HG02623 (cell line): ENCODE results near the gene HS6ST1.
"Not testable (repeated sequence)": the region's sequence is repeated elsewhere in the genome, so short reads cannot be mapped to it uniquely, and the experiment has no call there.

Experiments used
- ATAC-seq: cut with Tn5 transposase; IDR thresholded peaks from one replicate; pipeline ENCODE4 v1.9.1; 2021; ENCODE audit warnings: moderate library complexity; ENCODE audit not compliant: unreplicated experiment

Gene HS6ST1

GRCh38 chr2:128269990-128270671 is 48.5 kb downstream of the HS6ST1 start:
- no peak for ATAC-seq

- ATAC-seq, result no peak
These were observed 49.3 kb downstream of the HS6ST1 start for GRCh38 chr2:128269063-128269989.

- ATAC-seq, result not testable (repeated sequence)
These were observed 50.1 kb downstream of the HS6ST1 start for GRCh38 chr2:128268611-128269010.

GRCh38 chr2:128268145-128268544 is 50.5 kb downstream of the HS6ST1 start:
- ATAC-seq, result not testable (repeated sequence)

GRCh38 chr2:128267649-128268048 is 51.0 kb downstream of the HS6ST1 start:
- not testable (repeated sequence) for ATAC-seq

GRCh38 chr2:128267197-128267596 is 51.5 kb downstream of the HS6ST1 start:
- ATAC-seq, result not testable (repeated sequence)

GRCh38 chr2:128266463-128266862 is 52.2 kb downstream of the HS6ST1 start:
- not testable (repeated sequence) for ATAC-seq

GRCh38 chr2:128265608-128265993 is 53.1 kb downstream of the HS6ST1 start:
- ATAC-seq, result not testable (repeated sequence)

GRCh38 chr2:128264881-128265607 is 53.6 kb downstream of the HS6ST1 start:
- no peak for ATAC-seq

- ATAC-seq, result no peak
These were observed 54.8 kb downstream of the HS6ST1 start for GRCh38 chr2:128263902-128264331.

- ATAC-seq, result no peak
These were observed 56.1 kb downstream of the HS6ST1 start for GRCh38 chr2:128262315-128263253.

GRCh38 chr2:128261245-128262128 is 57.2 kb downstream of the HS6ST1 start:
- no peak for ATAC-seq

- no peak for ATAC-seq
These were observed 58.2 kb downstream of the HS6ST1 start for GRCh38 chr2:128260239-128261138.

- ATAC-seq, result no peak
These were observed 59.1 kb downstream of the HS6ST1 start for GRCh38 chr2:128259585-128259984.

- ATAC-seq, result no peak
These were observed 60.5 kb downstream of the HS6ST1 start for GRCh38 chr2:128258218-128258617.

- ATAC-seq, result no peak
These were observed 66.2 kb downstream of the HS6ST1 start for GRCh38 chr2:128252501-128252900.

GRCh38 chr2:128252086-128252485 is 66.6 kb downstream of the HS6ST1 start:
- not testable (repeated sequence) for ATAC-seq
